ENCODE data around the gene CCIN. TPM values are rescaled to one million over a fixed set of nuclear protein-coding genes. Genes with fewer than 3 reads are reported as not detected.
A peak's percentile ranks its signal among the peaks of the same experiment; 100 is the strongest.

Gene CCIN
- total RNA-seq, 4 donors from 2014 or later = not detected

DNA sequence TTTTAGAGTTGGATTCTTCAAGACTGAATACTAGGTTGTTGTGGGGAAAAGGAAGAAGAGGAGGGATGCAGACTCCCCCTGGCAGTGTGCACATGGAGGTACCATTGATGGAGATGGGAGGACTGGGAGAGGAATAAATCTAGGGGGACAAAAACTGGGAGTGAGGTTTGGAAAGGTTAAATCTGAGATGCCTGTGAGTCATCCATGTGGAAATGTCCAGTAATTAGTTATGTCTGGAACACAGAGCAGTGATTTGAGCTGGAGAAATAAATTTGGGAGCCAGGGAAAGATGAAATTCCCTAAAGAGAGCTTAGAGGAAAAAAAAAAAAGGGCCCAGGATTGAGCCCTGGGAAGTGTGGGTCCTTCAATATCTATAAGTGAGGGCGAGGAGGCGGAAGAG, 8.0 kb upstream of the CCIN start:
- no peaks in the 10 kb centered on the region for H3K9me3 ChIP-seq
- TF ChIP-seq POLR2AphosphoS5 (IDR thresholded peaks at IDR 0.05) = no peak
- TF ChIP-seq, protein P1, sequence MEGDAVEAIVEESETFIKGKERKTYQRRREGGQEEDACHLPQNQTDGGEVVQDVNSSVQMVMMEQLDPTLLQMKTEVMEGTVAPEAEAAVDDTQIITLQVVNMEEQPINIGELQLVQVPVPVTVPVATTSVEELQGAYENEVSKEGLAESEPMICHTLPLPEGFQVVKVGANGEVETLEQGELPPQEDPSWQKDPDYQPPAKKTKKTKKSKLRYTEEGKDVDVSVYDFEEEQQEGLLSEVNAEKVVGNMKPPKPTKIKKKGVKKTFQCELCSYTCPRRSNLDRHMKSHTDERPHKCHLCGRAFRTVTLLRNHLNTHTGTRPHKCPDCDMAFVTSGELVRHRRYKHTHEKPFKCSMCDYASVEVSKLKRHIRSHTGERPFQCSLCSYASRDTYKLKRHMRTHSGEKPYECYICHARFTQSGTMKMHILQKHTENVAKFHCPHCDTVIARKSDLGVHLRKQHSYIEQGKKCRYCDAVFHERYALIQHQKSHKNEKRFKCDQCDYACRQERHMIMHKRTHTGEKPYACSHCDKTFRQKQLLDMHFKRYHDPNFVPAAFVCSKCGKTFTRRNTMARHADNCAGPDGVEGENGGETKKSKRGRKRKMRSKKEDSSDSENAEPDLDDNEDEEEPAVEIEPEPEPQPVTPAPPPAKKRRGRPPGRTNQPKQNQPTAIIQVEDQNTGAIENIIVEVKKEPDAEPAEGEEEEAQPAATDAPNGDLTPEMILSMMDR (IDR thresholded peaks at IDR 0.05) = no peak
- no peak for TF ChIP-seq POLR2A (IDR thresholded peaks at IDR 0.05)
- no peak for TF ChIP-seq EP300 (IDR thresholded peaks at IDR 0.05; ENCODE audit: low read depth)
- H3K27ac ChIP-seq = peak overlapping the region; percentile 79 to 84 (median 81)
- H3K27me3 ChIP-seq = no peaks in the 10 kb centered on the region
- no peak for DNase-seq
- intact Hi-C loops (cut with DNase I; ENCODE audit: low total_unique reads) (no loop called here), in situ Hi-C loops (cut with MboI; ENCODE audit: low pct_ligation_motif_present in 1 of 4, low pct_unique_long_range_greater_than_20kb in 1 of 4, low sequenced_read_pairs in 3 of 4) (loop anchor here in 2 of 4 donors (10.0 to 25.0 kb wide), 2 partner anchors 56 to 124 kb away; partner anchors contain the start of gene RECK (in 1 of the 2))
- no peak overlapping the region for H3K4me3 ChIP-seq
- WGBS, 2 donors (ENCODE audit: low coverage in 1 of 2) = 81% methylated on average over 2 of the region's 2 CpGs; no CpG with 5 or more reads in 1 of the 2 donors
- H3K36me3 ChIP-seq = peaks cover 0 to 8% (median 3%) of the 10 kb centered on the region in 4 donors
- H3K4me1 ChIP-seq = peaks cover 9 to 30% (median 20%) of the 10 kb centered on the region in 4 donors

DNA sequence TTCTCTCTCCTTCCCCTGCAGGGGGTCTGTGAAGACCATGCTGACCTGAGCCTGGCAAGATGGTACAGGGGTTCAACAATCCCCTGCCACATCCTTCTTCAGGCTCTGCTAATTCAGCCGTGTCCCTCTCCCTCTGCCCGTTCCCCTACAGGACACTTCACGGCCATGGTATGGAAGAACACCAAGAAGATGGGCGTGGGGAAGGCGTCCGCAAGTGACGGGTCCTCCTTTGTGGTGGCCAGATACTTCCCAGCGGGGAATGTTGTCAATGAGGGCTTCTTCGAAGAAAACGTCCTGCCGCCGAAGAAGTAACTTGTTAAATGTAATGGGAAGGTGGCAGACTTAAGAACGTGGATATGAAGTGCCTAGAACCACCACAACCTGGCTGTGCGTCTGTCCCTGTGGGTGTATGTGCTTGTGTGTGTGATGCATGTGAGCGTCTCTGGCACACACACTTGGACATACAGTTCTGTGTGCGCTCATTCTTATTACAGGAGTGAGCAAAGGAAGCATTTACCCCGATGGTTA, 6.9 kb upstream of the CCIN start:
- Histone ChIP-seq H3K4me1 (peaks cover 9 to 35% (median 25%) of the 10 kb centered on the region in 4 donors), H3K9me3 (no peaks in the 10 kb centered on the region), H3K27ac (peak overlapping the region; percentile 79 to 84 (median 81)), H3K36me3 (no peaks in the 10 kb centered on the region), H3K4me3 (no peak overlapping the region), H3K27me3 (no peaks in the 10 kb centered on the region)
- in situ Hi-C loops (cut with MboI; ENCODE audit: low pct_ligation_motif_present in 1 of 4, low pct_unique_long_range_greater_than_20kb in 1 of 4, low sequenced_read_pairs in 3 of 4) = loop anchor here in 2 of 4 donors (10.0 to 25.0 kb wide), 2 partner anchors 57 to 125 kb away; partner anchors contain the start of gene RECK (in 1 of the 2)
- intact Hi-C loops (cut with DNase I; ENCODE audit: low total_unique reads) = no loop called here
- 90 to 93% methylated on average over 9 to 17 of the region's 17 CpGs for WGBS, 2 donors (ENCODE audit: low coverage in 1 of 2)
- no peak for DNase-seq
- TF ChIP-seq EP300 (IDR thresholded peaks at IDR 0.05; ENCODE audit: low read depth) (no peak), POLR2AphosphoS5 (IDR thresholded peaks at IDR 0.05) (no peak), POLR2A (IDR thresholded peaks at IDR 0.05) (no peak)
- TF ChIP-seq, protein P1 (IDR thresholded peaks at IDR 0.05) = no peak

DNA sequence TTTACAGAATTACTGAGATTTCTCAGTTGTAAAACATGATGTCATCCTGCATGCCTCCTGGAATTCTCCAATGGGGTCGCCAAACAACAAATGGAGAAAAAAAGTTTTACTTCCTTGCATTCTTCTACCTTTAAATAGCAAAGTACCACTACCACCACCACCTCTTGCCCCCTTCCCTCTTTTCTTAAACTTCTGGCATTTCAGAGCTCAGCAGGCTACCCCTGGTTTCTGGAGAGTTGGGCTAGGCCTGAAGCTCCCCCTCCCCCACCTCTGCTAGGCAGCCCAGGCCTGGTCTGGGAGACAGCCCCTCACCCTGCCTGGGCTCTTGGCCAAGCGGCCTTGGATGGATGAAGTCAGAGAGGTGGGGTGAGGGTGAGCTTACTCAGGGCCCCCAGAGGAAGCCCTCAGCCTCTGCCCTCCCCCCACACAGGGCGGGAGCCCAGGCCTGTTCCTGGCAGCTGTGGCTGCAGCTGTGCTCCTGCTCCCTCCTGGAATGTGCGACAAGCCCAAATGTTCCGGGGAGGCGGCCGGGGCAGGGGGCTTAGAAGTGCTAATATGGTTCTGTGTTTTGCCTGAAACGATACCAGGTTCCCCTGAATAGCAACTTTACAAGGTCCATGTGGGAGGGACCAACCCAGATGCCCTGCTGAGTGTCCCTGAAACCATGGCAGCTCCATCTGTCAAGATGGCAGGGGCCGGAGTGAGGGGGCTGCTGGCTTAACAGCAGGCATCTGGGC, 6.0 kb upstream of the CCIN start:
- no peak overlapping the region for H3K4me3 ChIP-seq
- in situ Hi-C loops (cut with MboI; ENCODE audit: low pct_ligation_motif_present in 1 of 4, low pct_unique_long_range_greater_than_20kb in 1 of 4, low sequenced_read_pairs in 3 of 4) = loop anchor here in 2 of 4 donors (10.0 to 25.0 kb wide), 2 partner anchors 58 to 126 kb away; partner anchors contain the start of gene RECK (in 1 of the 2)
- intact Hi-C loops (cut with DNase I; ENCODE audit: low total_unique reads) = no loop called here

GRCh38 chr9:36163786-36164170, 5.4 kb upstream of the CCIN start:
- Histone ChIP-seq H3K4me1 (peaks cover 9 to 30% (median 22%) of the 10 kb centered on the region in 4 donors), H3K36me3 (no peaks in the 10 kb centered on the region), H3K27ac (peak overlapping the region; percentile 79 to 84 (median 81)), H3K27me3 (no peaks in the 10 kb centered on the region), H3K9me3 (no peaks in the 10 kb centered on the region), H3K4me3 (no peak overlapping the region)
- DNase-seq = no peak
- intact Hi-C loops (cut with DNase I; ENCODE audit: low total_unique reads) = no loop called here
- no peak for TF ChIP-seq POLR2A (IDR thresholded peaks at IDR 0.05)
- TF ChIP-seq, protein P1 (IDR thresholded peaks at IDR 0.05) = no peak
- no peak for TF ChIP-seq POLR2AphosphoS5 (IDR thresholded peaks at IDR 0.05)
- no peak for TF ChIP-seq EP300 (IDR thresholded peaks at IDR 0.05; ENCODE audit: low read depth)
- in situ Hi-C loops (cut with MboI; ENCODE audit: low pct_ligation_motif_present in 1 of 4, low pct_unique_long_range_greater_than_20kb in 1 of 4, low sequenced_read_pairs in 3 of 4) = loop anchor here in 2 of 4 donors (10.0 to 25.0 kb wide), 2 partner anchors 59 to 126 kb away; partner anchors contain the start of gene RECK (in 1 of the 2)
- WGBS, 2 donors (ENCODE audit: low coverage in 1 of 2) = 58 to 61% methylated on average over 3 to 4 of the region's 4 CpGs

More for the DNA sequence above, 6.0 kb upstream of the CCIN start:
- H3K27me3 ChIP-seq = no peaks in the 10 kb centered on the region
- no peaks in the 10 kb centered on the region for H3K9me3 ChIP-seq
- no peak for DNase-seq
- peaks cover 9 to 30% (median 22%) of the 10 kb centered on the region in 4 donors for H3K4me1 ChIP-seq
- no peaks in the 10 kb centered on the region for H3K36me3 ChIP-seq
- 57 to 82% methylated on average over 1 to 8 of the region's 9 CpGs for WGBS, 2 donors (ENCODE audit: low coverage in 1 of 2)
- TF ChIP-seq POLR2AphosphoS5 (IDR thresholded peaks at IDR 0.05) (peak in 2 of 3 donors; percentile 4 to 8), POLR2A (IDR thresholded peaks at IDR 0.05) (no peak)
- H3K27ac ChIP-seq = peak overlapping the region; percentile 79 to 84 (median 81)

Measured in transverse colon (tissue), 4 donors.